HEK293 (cell line): Measurements from ENCODE around the gene FCHSD1.

Experiments
- KLF1 ChIP-seq: fragments of 450-650 bp; formaldehyde crosslinking; IDR thresholded peaks from 2 replicates; pipeline ENCODE4 v1.5.1; 2016; ENCODE audit warnings: missing biosample characterization, missing genetic modification characterization
- KLF8 ChIP-seq: fragments of 450-650 bp; formaldehyde crosslinking; IDR thresholded peaks from 2 replicates; pipeline ENCODE4 v1.5.1; 2016; ENCODE audit warnings: missing biosample characterization, missing genetic modification characterization
- MZF1 ChIP-seq: fragments of 450-650 bp; formaldehyde crosslinking; IDR thresholded peaks from 2 replicates; pipeline ENCODE4 v1.5.1; 2017; ENCODE audit warnings: missing biosample characterization, missing genetic modification characterization, borderline replicate concordance
- OVOL3 ChIP-seq: fragments of 450-650 bp; formaldehyde crosslinking; IDR thresholded peaks from 2 replicates; pipeline ENCODE4 v1.5.1; 2016; ENCODE audit warnings: missing biosample characterization, missing genetic modification characterization
- ZFP41 ChIP-seq: fragments of 450-650 bp; formaldehyde crosslinking; IDR thresholded peaks from 2 replicates; pipeline ENCODE4 v1.5.1; 2016; ENCODE audit warnings: missing biosample characterization, missing genetic modification characterization, borderline replicate concordance
- ZNF174 ChIP-seq: fragments of 450-650 bp; formaldehyde crosslinking; IDR thresholded peaks from 2 replicates; pipeline ENCODE4 v1.5.0; 2017; ENCODE audit warnings: missing biosample characterization, mild to moderate bottlenecking, missing genetic modification characterization
- ZNF211 ChIP-seq: fragments of 450-650 bp; formaldehyde crosslinking; IDR thresholded peaks from 2 replicates; pipeline ENCODE4 v1.5.1; 2016; ENCODE audit warnings: low read depth, missing biosample characterization, missing genetic modification characterization
- ZNF837 ChIP-seq: fragments of 450-650 bp; formaldehyde crosslinking; IDR thresholded peaks from 2 replicates; pipeline ENCODE4 v1.5.1; 2016; ENCODE audit warnings: missing biosample characterization, missing genetic modification characterization
- TF ChIP-seq, protein P1 (sequence below): fragments of 450-650 bp; formaldehyde crosslinking; IDR thresholded peaks from 2 replicates; pipeline ENCODE4 v1.5.1; 2016; ENCODE audit warnings: missing biosample characterization, missing genetic modification characterization
- TF ChIP-seq, protein P2 (sequence below): sonication (generic); formaldehyde crosslinking; IDR thresholded peaks from 2 replicates; pipeline ENCODE4 v1.8.1; 2022; ENCODE audit warnings: mild to moderate bottlenecking, moderate library complexity, missing genetic modification reagents
- TF ChIP-seq, protein P3 (sequence below): fragments of 450-650 bp; formaldehyde crosslinking; IDR thresholded peaks from 2 replicates; pipeline ENCODE4 v1.5.1; 2016; ENCODE audit warnings: missing biosample characterization, missing genetic modification characterization
- TF ChIP-seq, protein P4 (sequence below): fragments of 450-650 bp; formaldehyde crosslinking; IDR thresholded peaks from 2 replicates; pipeline ENCODE4 v1.5.1; 2016; ENCODE audit warnings: missing biosample characterization, missing genetic modification characterization
- TF ChIP-seq, protein P5 (sequence below): fragments of 450-650 bp; formaldehyde crosslinking; IDR thresholded peaks from 2 replicates; pipeline ENCODE4 v1.5.1; 2016; ENCODE audit warnings: missing biosample characterization, missing genetic modification characterization
- TF ChIP-seq, protein P6 (sequence below): fragments of 450-650 bp; formaldehyde crosslinking; conservative IDR thresholded peaks from 2 replicates; pipeline ENCODE4 v1.5.1; 2016; ENCODE audit warnings: low read depth, missing biosample characterization, missing genetic modification characterization

DNA sequence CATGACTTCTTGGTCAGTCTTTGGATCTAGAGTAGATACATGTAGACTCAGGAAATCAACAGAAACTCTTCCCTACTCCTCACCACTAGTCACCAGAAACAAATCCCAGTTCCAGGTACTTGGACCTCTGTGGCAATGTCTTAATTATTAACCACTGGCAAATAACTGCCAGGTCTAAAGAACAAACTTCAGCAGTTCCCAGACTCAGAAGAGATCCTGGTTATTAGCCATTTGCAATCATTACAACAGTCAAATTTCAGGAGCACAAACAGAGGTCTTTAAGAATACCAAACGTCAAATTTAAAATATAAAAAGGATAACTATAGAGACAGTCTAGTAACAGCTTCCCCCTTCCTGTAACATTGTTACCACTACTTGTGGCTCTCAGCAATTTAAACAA, 42.7 kb downstream of the FCHSD1 start:
- TF ChIP-seq, protein P1, sequence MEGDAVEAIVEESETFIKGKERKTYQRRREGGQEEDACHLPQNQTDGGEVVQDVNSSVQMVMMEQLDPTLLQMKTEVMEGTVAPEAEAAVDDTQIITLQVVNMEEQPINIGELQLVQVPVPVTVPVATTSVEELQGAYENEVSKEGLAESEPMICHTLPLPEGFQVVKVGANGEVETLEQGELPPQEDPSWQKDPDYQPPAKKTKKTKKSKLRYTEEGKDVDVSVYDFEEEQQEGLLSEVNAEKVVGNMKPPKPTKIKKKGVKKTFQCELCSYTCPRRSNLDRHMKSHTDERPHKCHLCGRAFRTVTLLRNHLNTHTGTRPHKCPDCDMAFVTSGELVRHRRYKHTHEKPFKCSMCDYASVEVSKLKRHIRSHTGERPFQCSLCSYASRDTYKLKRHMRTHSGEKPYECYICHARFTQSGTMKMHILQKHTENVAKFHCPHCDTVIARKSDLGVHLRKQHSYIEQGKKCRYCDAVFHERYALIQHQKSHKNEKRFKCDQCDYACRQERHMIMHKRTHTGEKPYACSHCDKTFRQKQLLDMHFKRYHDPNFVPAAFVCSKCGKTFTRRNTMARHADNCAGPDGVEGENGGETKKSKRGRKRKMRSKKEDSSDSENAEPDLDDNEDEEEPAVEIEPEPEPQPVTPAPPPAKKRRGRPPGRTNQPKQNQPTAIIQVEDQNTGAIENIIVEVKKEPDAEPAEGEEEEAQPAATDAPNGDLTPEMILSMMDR, result no peak
- TF ChIP-seq, protein P2, sequence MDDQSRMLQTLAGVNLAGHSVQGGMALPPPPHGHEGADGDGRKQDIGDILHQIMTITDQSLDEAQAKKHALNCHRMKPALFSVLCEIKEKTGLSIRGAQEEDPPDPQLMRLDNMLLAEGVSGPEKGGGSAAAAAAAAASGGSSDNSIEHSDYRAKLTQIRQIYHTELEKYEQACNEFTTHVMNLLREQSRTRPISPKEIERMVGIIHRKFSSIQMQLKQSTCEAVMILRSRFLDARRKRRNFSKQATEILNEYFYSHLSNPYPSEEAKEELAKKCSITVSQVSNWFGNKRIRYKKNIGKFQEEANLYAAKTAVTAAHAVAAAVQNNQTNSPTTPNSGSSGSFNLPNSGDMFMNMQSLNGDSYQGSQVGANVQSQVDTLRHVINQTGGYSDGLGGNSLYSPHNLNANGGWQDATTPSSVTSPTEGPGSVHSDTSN (CRISPR knock-in tag), result no peak
- TF ChIP-seq ZNF174 (tag by site-specific recombination) (no peak), ZNF837 (no peak), MZF1 (tag by site-specific recombination) (no peak), KLF8 (tag by site-specific recombination) (no peak), OVOL3 (tag by site-specific recombination) (no peak), ZNF211 (tag by site-specific recombination) (no peak), ZFP41 (tag by site-specific recombination) (no peak), KLF1 (tag by site-specific recombination) (no peak)
- TF ChIP-seq, protein P3, sequence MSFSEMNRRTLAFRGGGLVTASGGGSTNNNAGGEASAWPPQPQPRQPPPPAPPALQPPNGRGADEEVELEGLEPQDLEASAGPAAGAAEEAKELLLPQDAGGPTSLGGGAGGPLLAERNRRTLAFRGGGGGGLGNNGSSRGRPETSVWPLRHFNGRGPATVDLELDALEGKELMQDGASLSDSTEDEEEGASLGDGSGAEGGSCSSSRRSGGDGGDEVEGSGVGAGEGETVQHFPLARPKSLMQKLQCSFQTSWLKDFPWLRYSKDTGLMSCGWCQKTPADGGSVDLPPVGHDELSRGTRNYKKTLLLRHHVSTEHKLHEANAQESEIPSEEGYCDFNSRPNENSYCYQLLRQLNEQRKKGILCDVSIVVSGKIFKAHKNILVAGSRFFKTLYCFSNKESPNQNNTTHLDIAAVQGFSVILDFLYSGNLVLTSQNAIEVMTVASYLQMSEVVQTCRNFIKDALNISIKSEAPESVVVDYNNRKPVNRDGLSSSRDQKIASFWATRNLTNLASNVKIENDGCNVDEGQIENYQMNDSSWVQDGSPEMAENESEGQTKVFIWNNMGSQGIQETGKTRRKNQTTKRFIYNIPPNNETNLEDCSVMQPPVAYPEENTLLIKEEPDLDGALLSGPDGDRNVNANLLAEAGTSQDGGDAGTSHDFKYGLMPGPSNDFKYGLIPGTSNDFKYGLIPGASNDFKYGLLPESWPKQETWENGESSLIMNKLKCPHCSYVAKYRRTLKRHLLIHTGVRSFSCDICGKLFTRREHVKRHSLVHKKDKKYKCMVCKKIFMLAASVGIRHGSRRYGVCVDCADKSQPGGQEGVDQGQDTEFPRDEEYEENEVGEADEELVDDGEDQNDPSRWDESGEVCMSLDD (tag by site-specific recombination), result no peak
- TF ChIP-seq, protein P4, sequence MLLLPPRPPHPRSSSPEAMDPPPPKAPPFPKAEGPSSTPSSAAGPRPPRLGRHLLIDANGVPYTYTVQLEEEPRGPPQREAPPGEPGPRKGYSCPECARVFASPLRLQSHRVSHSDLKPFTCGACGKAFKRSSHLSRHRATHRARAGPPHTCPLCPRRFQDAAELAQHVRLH (tag by site-specific recombination), result no peak
- TF ChIP-seq, protein P5, sequence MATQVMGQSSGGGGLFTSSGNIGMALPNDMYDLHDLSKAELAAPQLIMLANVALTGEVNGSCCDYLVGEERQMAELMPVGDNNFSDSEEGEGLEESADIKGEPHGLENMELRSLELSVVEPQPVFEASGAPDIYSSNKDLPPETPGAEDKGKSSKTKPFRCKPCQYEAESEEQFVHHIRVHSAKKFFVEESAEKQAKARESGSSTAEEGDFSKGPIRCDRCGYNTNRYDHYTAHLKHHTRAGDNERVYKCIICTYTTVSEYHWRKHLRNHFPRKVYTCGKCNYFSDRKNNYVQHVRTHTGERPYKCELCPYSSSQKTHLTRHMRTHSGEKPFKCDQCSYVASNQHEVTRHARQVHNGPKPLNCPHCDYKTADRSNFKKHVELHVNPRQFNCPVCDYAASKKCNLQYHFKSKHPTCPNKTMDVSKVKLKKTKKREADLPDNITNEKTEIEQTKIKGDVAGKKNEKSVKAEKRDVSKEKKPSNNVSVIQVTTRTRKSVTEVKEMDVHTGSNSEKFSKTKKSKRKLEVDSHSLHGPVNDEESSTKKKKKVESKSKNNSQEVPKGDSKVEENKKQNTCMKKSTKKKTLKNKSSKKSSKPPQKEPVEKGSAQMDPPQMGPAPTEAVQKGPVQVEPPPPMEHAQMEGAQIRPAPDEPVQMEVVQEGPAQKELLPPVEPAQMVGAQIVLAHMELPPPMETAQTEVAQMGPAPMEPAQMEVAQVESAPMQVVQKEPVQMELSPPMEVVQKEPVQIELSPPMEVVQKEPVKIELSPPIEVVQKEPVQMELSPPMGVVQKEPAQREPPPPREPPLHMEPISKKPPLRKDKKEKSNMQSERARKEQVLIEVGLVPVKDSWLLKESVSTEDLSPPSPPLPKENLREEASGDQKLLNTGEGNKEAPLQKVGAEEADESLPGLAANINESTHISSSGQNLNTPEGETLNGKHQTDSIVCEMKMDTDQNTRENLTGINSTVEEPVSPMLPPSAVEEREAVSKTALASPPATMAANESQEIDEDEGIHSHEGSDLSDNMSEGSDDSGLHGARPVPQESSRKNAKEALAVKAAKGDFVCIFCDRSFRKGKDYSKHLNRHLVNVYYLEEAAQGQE (tag by site-specific recombination), result no peak
- TF ChIP-seq, protein P6, sequence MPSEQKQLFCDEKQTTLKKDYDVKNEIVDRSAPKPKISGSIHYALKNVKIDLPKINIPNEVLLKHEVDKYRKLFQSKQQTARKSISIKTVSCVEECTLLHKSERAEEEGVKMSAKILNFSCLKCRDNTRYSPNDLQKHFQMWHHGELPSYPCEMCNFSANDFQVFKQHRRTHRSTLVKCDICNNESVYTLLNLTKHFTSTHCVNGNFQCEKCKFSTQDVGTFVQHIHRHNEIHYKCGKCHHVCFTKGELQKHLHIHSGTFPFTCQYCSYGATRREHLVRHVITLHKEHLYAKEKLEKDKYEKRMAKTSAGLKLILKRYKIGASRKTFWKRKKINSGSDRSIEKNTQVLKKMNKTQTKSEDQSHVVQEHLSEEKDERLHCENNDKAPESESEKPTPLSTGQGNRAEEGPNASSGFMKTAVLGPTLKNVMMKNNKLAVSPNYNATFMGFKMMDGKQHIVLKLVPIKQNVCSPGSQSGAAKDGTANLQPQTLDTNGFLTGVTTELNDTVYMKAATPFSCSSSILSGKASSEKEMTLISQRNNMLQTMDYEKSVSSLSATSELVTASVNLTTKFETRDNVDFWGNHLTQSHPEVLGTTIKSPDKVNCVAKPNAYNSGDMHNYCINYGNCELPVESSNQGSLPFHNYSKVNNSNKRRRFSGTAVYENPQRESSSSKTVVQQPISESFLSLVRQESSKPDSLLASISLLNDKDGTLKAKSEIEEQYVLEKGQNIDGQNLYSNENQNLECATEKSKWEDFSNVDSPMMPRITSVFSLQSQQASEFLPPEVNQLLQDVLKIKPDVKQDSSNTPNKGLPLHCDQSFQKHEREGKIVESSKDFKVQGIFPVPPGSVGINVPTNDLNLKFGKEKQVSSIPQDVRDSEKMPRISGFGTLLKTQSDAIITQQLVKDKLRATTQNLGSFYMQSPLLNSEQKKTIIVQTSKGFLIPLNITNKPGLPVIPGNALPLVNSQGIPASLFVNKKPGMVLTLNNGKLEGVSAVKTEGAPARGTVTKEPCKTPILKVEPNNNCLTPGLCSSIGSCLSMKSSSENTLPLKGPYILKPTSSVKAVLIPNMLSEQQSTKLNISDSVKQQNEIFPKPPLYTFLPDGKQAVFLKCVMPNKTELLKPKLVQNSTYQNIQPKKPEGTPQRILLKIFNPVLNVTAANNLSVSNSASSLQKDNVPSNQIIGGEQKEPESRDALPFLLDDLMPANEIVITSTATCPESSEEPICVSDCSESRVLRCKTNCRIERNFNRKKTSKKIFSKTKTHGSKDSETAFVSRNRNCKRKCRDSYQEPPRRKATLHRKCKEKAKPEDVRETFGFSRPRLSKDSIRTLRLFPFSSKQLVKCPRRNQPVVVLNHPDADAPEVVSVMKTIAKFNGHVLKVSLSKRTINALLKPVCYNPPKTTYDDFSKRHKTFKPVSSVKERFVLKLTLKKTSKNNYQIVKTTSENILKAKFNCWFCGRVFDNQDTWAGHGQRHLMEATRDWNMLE (tag by site-specific recombination), result no peak
